ENCODE measurements around the gene LCN6.
"Not testable (repeated sequence)": the region's sequence is repeated elsewhere in the genome, so short reads cannot be mapped to it uniquely, and the experiment has no call there.

LCN6 gene

DNA sequence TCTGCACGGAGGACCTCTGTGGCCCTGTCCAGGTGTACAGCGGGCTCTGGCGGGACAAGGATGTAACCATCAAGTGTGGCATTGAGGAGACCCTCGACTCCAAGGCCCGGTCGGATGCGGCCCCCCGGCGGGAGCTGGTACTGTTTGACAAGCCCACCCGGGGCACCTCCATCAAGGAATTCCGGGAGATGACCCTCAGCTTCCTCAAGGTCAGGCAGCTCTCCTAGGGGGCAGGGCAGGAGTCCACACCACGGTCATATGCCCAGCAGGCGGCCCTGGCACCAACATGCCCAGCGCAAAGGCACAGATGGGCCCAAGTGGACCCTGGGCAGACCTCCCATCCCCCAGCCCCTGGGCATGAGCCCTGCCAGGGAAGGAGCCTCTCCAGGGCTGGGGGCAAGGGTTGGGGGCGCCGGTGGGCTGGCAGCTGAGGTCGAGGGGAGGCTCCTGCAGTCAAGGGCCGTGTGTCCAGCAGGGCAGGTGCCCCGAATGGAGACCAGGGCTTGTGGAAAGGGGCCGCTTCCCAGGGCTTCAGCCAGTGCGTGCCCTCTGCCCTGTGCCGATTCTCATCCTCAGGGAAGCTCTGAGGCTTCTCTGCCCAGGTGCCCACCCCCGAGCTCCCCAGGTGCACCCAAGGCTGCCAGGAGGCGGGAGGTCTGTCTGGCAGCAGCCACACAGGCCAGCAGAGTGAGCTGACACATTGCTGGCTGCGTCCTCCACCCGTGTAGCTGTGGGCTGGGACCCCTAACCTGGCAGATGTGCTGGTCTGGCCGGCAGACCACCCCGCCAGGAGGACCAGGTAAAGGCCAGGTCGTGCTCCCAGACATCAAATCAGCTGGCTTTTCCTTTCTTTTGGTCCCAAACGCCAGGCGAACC is 26.0 kb downstream of the LCN6 start:
- peak; percentile 49 for DNase-seq

GRCh38 chr9:136721339-136722092 is 26.8 kb downstream of the LCN6 start:
- peak; percentile 43 for DNase-seq

DNA sequence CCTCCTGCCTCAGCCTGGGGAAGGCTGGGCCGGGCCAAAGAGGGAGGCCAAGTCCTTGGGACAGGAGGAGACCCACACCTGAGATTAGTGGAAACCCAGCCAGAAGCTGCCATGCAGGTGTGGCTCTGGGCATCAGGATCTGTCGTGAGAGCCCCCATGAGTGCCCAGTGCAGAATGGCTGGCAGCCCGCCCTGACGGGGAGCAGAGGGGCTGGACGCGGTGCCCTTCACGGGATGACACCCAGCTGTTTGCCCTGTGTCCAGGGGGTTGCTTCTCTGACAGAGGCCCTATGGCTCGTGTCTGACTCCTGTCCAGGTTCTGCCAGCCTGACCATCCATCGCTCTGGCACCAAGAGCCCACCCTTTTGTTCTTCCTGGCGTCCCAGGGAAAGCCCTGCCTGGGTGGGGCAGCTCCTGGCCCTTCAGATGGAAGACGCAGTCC is 27.4 kb downstream of the LCN6 start:
- DNase-seq, result no peak

DNA sequence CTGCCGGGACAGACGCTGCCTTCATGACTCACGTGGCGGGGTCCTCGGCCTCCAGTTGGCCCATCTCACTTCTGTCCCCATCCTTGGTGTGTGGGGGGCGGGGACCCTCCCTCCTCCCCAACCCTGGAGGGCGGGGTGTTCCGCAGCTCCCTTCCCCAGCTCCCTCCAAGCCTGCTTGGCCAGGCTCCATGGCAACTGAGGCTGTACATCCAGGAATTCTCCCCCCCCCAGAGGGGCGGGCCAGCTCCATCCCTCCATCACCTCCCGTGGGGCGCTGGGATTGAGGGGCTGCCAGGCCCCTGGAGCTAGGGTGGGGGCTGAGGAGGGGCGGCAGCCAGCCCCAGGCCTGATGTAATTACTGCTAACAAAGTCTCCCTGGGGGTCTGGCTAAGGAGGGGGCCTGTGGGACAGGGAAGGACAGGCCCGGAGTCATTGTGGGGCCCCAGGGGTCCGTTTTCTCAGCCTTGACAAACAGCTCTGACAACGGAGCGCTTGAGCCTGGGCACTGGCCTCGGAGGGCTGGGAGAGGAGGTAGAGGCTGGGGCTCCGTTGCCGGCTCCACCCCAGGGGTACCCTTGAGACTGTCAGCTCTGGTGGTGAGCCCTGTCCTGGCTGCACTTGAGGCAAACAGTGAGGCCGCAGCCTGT is 28.0 kb downstream of the LCN6 start:
- DNase-seq, result peak; percentile 57

DNA sequence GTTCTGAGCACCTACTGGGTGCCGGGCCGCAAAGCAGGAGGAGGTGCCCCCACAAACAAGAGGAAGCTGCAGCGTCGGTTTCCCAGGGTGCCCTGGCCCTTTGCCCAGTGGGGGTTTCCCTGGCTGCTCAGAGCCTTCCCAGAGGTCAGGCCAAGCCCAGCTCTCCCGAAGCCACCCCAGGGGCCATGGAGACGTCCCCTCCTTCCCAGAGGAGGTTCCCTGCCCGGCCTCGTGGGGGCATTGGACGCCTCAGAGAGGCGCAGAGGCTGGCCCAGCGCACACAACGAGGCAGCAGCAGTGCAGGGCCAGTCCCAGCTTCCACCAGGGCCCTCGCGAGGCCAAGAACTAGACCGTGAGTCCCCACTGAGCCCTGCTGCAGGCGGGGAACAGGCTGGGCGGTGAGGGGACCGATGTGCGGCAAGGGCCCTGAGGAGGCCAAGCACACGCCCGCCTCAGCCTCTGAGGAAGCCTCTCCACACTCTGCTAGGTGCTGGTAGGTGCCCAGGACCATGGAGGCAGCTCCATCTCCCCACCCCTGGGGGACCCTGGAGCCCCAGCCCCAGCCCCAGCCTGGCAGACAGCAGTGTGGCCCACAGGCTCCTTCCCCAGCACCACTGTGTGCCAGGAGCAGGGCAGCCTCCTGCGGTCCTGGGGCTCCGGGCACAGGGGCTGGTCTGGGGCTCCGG is 29.0 kb downstream of the LCN6 start:
- DNase-seq, result peak; percentile 32

DNA sequence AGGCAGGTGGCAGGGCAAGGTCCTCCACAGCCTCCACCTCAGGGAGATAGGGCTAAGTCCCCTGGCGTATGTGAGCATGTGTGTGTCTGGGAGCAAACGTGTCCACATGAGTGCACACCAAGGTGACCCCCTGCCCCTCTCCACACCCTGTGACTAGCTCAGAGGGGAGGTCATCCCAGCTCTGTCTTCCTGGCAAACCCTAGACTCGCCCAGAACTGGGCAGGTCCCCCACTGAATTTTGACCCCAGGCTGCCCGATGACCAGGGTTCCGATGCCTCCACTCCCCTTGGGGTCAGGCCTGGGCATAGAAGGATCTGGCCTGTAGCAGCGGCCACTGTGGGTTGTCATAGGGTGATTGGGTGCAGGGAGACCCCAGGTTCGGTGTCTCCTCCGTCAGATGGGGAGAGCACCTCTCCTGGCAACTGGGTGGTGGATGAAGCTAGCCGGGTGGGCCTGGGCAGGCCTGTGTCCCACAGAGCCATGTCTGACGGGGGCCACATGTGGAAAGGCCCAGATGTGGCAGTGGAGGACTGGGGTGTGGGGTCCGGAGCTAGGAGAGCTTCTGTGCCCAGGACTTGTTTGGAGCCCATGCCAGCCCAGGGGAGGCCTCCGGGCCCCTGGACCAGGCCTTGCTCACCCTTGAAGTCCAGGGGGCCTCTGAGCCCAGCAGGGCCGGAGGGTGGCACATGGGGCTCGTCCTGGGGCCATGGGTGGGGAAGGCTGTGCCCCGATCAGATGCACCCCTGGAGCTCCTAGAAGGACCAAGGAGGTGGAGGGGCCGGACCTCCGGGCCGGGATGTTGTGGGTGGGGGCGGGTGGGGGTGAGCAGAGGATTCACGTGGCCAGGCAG is 29.8 kb downstream of the LCN6 start:
- DNase-seq, result no peak

GRCh38 chr9:136717399-136717798 is 30.9 kb downstream of the LCN6 start:
- DNase-seq, result no peak

DNA sequence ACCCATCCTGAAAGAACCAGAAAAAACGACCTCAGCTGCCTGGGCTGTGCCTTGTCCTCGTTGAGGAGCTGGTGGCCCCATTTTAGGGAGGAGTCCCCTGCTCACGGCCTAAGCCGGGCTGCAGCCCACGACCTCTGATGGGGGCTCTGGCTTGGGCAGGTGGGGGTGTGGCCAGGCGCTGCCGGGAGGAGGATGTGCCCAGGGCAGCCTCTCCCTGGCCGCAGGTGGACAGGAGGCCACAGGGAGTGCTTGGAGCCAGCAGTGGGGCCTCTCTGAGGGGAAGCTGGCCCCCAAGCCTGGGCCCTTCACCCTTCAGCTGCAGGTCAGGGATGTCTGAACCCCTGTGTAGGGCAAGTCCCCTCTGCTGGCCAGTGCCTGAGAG is 33.4 kb downstream of the LCN6 start:
- no peak for DNase-seq

DNA sequence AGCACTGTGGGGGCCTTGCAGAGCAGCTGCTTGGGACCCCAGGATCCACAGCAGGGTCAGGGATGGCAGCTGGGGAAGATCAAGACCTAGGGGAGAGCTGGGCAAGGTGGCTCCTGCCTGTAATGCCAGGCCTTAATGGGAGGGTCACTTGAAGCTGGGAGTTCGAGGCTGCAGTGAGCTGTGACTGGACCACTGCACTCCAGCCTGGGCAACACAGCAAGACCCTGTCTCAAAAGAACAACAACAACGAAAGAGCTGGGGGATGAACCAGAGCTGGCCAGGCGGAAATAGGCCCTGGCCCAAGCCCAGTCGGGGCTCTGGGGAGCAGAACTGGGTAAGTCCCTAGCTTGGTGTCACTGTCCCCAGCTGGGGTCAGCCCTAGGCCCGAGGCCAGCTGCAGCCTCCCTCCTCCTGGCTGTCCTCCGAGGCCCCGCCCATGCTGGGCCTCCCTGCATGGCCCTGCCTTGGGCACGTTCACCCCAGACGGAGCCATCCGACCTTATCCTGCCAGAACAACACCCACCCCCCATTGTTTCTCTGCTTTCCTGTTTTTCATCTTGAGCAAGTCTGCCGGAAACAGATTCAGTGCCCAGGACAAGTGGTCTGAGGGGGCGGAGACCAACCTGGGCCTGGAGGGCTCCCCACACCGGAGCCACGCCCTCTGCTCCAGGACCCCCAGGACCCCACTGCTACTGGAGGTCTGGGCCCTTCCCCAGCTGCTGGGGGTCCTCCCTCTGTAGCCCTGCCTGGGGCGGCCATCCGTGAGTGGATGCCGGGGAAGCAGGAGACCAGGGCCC is 34.0 kb downstream of the LCN6 start:
- DNase-seq, result no peak

- peak; percentile 44 for DNase-seq
These were observed 34.8 kb downstream of the LCN6 start for GRCh38 chr9:136713550-136713949.

DNA sequence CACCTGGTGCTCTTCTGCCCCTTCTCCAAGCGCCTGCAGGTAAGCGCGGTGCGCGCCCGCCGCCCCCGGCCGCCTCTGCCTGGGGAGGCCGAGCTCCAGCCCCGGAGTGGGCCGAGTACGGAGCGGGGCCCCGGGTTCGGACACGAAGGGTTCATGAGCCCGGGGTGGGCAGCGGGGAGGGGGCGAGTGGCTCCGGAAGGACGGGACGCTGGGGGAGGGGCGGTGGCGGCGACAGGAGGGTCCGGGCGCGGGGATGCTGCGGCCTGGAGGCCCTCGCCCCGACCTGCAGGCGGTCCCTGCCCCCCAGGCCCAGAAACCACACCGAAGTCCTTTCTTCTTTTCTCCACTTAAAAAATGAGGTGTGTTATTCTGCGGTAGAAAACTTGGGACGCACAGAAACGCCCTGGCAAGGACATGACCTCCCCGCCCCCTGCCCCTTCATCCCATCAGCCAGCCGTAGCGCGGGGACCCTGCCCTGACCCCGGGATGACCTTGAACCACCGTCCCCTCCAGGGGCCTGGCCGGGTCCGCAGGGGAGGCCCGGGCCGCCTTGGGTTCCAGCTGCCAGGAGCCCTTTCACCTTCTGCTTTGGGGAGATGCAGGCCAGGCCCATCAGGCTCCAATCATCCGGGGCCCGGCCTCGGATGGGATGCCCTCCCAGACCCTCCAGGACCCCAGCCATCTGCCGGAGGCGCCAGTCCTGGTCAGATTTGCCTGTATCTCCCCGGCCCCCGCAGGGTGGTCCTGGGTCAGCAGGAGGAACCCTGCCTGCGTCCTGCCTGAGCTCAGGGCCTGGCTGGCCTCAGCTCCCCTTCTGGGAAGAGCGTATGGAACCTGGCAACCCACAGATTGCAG is 35.4 kb downstream of the LCN6 start:
- DNase-seq, result no peak

GRCh38 chr9:136711751-136712689 is 36.3 kb downstream of the LCN6 start, which contains the start of gene DIPK1B:
TSS of gene DIPK1B (plus strand) at chr9:136712572. CDS start at chr9:136712666, 94 bp downstream.
- DNase-seq, result peak; percentile 82

DNA sequence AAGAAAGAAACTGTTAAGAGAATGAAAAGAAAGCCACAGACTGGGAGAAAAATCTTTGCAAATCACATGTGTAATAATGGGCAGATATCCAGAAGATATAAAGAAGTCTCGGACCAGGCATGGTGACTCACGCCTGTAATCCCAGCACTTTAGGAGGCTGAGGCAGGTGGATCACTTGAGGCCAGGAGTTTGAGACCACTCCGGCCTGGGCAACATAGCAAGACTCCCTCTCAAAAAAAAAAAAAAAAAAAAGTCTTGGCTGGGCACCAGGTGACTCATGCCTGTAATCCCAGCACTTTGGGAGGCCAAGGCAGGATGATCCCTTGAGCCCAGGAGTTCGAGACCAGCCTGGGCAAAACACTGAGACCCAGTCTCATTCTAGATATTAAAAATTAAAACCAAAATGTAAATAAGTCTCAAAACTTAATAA is 37.1 kb downstream of the LCN6 start:
- DNase-seq, result not testable (repeated sequence)

- no peak for DNase-seq
These were observed 37.8 kb downstream of the LCN6 start for GRCh38 chr9:136710543-136710942.

GRCh38 chr9:136709454-136710109 is 38.7 kb downstream of the LCN6 start:
- no peak for DNase-seq

GRCh38 chr9:136707849-136708517 is 40.3 kb downstream of the LCN6 start:
- DNase-seq, result no peak

DNA sequence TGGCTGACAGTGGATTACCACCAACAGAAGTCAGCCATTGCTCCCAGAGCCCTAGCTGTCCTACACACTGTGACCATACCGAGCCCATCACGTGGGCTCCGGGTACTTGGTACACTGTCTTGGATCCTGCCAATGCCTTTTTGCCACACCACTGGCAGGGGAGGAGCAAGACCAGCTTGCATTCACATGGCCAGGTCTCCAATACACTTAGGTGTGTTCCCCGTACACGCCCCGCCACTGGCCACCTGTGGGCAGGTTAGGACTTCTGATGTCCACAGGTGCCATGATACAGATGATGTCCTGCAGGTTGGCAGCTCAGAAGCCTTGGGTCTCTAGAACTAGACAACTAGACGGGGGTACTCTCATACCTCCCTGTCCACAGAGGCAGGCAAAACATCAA is 41.3 kb downstream of the LCN6 start:
- no peak for DNase-seq

GRCh38 chr9:136705564-136705963 is 42.8 kb downstream of the LCN6 start:
- DNase-seq, result no peak
